ENCODE data around the gene PXMP2.
"Not testable (repeated sequence)": the region's sequence is repeated elsewhere in the genome, so short reads cannot be mapped to it uniquely, and the experiment has no call there.

The PXMP2 gene

DNA sequence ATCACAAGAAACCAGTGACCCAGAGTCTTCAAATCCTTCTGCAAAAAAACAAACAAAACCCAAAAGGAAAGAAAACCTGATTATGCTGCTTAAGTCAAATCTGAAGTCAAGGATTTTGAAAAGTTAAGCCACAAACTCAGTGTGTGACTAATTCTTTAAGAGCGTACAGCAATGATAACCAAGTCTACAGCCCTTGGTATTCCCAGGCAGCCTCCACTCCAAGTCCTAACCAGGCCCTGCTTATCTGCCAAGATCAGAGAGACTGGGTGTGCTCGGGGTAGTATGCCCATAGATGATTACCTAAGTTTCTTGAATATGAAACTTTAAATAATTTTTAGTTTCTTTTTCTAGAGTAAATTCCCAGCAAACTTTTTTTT is 36.4 kb downstream of the PXMP2 start:
- no peak for DNase-seq (ENCODE audit: low spot score)

DNA sequence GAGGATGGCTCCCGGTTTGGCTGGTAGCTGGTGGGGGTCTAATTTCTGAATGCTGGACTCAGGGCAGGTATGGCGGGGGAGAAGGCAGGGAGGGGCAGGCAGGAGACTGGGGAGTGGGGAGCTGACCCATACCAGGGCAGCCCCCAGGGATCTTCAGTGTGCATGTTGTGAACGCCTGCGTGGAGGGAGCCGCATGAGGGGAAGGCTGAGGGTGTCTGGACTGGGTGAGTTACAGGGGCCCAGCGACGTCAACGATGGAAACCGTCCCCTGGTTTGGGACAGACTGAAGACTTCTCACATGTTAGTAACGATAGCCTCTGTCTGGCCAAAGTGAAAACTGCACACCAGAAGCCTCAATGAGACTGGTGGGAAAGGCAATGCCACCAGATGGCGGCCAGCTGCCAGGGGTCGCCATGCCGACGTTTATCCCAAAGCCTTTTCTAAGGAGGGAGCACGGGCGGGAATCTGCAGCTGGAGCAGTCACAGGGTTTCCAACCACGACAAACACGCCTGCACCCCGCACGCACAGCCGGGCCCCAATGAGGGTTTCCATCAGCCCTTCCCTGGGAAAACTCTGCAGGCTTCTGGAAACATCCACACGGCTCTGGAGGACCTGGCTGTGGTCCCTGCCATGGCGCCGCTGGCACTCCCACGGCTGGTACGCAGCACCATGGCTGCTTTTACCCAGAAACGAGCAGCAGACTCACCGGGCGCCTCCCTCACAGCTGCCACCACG is 37.3 kb downstream of the PXMP2 start:
- DNase-seq (ENCODE audit: low spot score): no peak

DNA sequence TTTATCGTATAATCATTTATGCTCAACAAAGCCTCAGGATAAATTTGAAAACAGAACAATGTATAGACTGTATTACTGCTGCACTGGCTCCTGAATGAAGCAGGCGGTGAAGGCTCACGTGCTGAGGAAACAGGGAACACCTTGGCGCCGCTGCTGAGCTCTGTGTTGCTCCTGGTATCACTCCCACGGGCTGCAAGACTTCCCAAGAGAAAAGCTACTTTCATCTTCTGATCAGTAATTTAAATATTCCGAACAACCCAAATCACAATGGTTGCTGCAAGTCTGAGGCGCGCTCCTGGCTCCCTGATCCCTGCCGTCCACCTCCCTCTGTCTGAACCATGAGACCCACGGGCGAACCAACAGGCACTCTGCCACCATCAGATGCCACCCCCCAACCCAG is 39.0 kb downstream of the PXMP2 start:
- DNase-seq (ENCODE audit: low spot score): no peak

DNA sequence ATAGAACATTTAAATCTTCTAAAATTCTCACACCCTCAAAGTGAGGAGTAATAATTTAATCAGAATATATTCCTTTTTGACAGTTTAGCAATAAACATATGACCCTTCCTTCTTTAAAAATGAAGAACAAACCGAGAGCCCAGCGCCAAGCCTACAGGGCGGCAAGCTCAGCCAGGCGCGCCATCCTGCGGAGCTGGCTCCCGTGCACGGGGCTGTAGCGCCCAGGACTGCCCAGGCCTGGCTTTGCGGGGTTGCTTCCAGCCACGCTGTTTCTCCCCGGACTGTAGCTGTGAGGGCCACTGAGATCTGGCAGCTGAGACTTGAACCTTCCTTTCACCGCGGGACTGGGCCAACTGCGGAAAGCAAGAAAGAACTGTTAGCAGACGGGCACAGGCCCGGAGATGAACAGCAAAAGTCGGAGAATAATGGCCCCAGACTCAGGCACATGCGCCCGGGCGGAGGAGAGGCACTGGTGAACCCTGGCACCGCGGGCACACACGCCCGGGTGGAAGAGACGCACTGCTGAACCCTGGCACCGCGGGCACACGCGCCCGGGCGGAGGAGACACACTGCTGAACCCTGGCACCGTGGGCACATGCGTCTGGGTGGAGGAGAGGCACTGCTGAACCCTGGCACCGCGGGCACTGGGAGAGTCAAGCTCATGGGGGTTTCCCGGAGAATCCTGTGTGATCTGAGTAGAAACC is 39.9 kb downstream of the PXMP2 start:
- DNase-seq (ENCODE audit: low spot score): no peak

DNA sequence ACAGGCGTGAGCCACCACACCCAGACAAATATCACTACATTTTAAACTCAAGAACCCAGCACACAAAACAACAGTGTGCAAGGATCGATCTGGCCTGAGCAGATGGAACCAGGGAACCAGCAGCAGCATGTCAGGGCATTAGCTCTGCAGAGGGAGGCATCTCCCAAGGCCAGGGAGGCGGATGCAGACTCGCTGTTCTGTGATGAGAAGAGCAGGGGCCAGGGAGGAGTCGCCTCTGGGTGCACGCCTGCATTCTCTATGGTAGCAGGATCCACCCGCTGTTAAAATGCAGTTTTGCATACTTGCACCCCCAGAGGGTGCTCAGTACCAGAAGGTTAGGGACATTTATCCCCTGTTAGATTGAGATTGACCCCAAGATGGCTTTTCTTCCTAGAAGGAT is 41.1 kb downstream of the PXMP2 start:
- no peak for DNase-seq (ENCODE audit: low spot score)

DNA sequence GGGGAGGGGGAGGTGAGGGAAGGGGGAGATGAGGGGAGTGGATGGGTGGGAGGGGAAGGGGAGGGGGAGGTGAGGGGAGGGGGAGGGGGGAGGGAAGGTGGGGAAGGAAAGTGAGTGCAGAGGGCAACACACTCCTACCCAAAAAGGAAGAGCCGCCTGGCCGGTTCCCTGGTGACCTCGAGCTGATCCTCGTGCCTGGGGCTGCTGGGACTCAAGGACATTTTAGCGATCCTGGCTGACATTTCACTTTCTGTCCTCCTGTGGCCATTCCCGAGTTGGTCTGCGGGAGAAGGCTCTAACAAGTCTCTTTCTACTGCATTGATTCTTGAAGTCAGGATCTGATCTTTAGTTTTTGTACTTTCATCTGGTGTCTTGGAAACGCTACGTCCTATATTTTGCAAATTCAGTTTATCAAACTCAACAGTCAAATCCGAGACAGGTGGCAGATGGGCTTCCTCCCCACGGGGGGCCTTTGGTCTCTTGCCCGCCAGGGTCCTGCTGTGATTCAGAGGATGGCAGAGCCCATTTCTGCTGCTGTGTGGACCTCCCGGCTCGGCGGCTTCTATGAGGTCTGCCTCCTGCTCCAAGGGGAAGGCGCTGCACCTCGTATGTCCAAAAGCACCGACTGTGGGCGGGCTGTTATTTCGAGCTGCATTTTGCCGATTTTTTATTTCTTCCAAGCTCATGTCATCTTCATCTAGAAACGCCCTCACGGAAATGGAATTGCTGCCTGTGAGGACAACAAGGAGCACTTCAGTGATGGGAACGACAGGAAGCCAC is 42.3 kb downstream of the PXMP2 start:
- no peak for DNase-seq (ENCODE audit: low spot score)

DNA sequence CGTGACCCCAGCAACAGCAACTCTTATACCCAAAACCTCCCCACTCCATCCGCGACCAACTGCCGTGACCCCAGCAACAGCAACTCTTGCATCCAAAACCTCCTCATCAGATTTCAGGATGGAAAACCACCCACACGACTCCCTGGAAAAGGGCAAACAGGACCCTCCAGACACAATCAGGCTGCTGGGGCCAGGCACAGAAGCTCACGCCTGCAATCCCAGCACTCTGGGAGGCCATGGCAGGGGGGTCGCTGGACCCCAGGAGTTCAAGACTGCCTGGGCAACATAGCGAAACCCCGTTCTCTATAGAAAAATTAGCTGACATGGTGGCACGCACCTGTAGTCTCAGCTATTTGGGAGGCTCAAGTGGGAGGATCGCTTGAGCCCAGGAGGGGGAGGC is 43.0 kb downstream of the PXMP2 start:
- DNase-seq (ENCODE audit: low spot score): no peak

DNA sequence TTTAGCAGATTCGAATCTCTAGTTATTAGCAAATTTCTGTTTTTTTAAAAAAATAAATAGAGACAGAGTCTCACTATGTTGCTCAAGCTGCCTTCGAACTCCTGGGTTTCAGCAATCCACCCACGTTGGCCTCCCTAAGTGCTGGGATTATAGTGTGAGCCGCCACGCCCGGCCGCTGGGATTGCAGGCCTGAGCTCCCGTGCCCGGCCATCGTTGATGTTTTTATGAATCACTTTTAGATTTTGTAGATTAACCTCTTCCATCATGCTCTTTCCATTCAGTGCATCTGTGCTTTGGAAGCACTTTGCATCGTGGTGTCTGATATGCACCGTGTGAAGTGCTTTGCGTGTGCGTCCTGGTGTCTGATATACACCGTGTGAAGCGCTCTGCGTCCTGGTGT is 44.2 kb downstream of the PXMP2 start:
- no peak for DNase-seq (ENCODE audit: low spot score)

DNA sequence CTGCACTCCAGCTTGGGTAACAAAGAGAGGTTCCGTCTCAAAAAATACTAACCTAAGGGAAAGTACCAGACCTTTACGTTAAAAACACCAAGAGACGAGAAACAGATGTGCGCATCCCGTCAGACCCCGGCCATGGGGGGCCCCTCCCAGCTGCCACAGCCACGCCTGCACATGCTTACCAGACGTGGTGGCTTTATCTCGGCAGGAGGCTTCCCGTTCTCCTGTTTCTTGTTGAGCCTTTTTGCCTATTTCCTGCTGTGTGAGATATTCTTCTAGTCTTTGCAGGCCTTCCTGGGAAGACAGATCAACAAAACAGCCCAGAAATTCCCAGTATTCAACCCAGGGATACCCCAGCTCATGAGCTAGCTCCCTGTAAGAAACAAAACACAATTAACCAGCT is 46.8 kb downstream of the PXMP2 start:
- DNase-seq (ENCODE audit: low spot score): no peak

DNA sequence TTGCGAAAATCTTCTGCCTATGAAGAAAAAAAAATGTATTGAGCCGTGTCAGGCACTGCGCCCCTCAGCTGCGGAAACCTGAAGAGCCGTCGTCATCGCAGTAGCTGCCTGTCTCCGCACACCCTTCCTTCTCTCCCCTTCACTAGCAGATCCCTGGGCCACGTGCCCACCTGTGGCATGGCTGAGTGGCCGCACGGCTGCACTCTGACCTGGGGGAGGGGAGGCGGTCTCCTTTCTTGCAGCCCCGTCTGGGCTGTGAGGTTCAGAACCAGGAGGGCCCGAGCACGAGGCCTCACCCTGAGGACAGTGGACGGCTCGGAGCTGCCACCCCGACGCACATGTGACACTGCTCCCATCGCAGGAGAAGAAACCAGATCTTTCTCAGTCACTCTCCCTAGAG is 48.1 kb downstream of the PXMP2 start:
- DNase-seq (ENCODE audit: low spot score): no peak

DNA sequence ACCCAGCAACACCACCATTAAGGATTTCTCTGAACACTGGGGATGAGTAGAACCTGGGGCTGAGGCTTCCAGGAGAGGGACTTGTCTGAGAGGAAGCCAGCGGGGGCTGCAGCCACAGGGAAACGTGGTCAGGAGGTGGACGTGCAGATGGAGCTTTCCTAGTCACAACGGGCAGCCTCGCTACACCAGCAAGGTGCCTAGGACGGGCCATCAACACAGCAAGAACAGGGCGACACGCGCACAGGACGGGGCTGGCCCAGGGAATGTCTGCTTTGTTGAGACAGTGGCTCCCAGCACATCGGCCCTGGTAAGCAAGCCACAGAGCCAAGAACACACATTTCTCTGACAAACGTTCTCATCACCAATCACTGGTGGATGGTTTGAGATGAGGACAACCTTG is 49.0 kb downstream of the PXMP2 start:
- no peak for DNase-seq (ENCODE audit: low spot score)

DNA sequence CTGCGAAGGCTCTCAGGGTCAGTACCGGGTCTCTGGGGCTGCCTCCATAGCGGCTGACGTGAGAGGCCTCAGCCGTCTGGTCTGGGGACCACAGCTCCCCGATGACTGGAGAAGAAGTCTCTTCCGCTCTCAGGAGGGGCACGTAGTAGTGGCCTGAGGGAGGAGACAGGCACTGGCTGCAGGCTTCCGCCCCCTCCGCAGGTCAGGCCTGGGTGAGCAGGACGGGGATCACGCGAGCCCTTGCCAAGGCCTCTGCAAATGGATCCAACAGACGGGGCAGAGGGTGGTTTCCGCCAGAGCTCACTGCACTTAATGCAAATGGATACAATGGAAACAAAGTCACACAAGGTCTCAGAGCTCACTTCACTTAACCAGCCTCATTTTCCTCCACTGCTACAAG is 49.5 kb downstream of the PXMP2 start:
- no peak for DNase-seq (ENCODE audit: low spot score)

DNA sequence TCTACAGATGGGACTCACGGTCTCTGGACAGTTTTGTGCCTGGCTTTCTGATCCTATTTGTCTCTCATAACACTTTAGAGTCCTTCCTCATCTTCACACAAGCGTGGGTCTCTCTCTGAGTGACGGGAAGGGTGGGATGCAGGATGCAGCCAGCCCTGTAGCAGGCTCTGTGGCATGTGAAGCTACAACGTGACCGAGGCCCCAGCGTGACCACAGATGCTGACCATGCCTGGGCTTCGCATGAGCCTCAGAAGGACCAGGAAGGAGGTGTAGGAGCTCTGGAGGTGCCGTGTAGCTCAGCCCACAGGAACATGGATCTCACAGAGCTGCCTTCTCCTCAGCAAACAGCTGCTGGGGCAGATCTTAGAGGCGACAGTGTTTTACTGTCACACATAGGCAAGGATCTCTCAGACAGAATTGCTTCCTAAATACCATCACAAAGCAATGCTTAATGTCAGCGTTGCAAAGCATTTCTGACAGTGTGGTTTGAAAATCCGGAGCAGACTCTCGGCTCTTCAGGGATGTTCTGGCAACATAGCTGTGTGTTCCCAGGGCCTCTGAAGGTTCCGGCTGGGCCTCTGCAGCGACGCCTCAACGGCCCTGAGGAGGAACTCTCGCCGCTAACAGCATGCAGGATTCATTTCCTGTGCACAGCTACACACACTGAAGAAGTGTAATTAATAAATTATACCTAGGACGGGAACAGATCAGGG is 52.4 kb downstream of the PXMP2 start:
- no peak for DNase-seq (ENCODE audit: low spot score)

DNA sequence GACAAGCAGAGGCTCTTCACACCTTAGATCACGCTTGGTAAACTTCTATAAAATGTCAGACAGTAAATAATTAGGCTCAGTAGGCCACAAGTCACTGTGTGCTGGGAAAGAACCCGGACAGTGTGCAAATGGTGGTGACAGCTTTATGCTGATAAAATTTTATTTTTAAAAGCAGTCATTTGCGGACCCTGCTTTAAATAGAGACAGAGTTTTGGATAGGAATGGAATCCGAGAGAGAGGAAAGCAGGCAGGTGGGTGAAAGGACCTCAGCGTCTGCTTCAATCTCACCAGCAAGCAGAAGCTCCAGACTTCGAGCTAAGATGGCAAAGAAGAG is 52.9 kb downstream of the PXMP2 start:
- no peak for DNase-seq (ENCODE audit: low spot score)

DNA sequence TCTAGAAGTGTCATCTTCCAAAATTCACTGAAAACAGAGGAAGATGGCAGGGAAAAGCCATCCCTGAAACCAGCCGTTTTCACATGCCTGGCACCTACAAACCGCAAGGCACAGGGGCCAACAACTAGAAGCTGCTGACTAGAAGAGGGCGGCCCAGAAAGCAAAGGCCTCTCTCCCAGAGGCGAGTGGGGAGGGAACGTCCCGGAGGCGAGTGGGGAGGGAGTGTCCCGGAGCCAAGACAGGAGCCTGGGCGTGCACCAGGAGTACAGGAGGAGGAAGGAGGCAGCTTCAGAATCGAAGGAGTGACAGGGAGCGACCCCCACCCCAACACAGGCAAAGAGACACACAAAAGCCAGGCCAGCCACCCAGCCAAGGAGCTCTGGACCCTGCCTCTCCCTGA is 53.3 kb downstream of the PXMP2 start:
- DNase-seq (ENCODE audit: low spot score): no peak

DNA sequence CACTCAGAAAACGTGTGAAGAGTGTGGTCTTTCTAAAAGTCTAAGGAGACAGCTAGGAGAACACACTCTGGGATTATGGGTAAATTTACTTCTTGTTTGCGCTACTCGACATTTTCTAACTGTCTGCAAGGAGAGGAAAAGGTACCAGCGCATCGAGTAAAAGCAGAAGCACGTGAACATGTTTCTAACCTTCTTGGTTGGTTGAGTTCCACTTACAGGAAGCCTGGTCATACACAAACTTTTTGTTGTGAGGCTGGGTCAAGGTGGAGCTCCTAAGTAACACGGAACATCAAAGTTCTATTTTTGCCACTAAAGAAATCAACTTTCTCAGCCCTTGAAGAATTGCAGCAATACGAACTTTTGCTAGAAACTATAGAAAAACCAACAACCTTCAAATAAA is 54.2 kb downstream of the PXMP2 start:
- no peak for DNase-seq (ENCODE audit: low spot score)

DNA sequence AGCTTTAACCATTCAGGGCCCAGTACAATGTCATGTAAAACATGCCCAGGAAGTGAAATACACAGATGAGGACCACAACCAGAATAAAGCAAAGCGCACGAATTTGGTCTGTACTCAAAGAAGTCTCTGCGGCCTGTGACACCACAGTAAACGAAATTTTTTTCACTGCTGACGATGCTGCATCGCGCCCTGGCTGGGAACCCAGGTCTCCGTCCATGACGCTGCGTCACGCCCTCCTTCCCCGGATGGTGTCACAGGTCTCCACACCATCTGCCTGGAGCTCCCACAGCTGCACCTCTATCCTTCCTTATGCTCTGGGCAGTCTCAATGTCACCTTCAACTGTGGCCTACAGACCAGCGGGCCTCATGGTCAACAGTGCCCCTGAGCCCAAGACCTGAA is 56.4 kb downstream of the PXMP2 start:
- DNase-seq (ENCODE audit: low spot score): no peak

DNA sequence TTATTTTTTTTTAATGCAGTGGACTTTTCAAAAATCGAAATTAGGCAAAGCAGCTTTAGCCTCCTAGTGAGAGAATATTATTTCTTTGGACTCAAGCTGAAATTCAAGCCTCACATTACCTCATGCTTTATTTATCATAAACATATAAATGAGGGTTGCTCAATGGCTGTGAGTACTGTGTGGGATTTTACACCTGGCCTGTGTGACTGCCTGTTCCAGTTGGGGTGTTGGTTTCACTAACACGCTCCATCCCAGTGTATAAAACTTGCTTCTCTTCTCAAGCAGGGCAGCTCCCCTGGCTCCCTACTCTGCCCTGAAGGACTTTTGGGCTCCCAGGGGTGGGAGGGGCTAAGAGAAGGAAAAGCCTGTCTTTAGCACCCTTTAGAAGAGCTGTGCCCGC is 59.2 kb downstream of the PXMP2 start:
- DNase-seq (ENCODE audit: low spot score): no peak

DNA sequence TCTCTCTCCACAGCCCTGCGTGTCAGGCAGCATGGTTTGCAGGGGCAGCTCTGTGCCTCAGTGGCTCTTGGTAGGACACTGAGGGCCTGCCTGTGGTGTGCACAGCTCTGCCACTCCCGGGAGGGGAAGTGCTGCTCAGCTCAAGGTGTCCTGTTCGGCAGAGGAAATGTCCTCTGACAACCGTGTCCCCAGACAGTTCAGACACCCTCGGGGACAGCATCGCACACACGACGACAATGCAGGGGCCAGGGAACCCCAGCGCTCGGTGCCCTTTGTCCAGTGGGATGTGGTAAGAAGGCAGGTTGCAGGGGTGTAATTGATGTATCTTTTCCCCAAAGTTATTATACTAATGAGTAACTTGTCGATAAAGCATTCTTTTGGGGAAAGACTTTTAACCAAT is 60.0 kb downstream of the PXMP2 start:
- no peak for DNase-seq (ENCODE audit: low spot score)

DNA sequence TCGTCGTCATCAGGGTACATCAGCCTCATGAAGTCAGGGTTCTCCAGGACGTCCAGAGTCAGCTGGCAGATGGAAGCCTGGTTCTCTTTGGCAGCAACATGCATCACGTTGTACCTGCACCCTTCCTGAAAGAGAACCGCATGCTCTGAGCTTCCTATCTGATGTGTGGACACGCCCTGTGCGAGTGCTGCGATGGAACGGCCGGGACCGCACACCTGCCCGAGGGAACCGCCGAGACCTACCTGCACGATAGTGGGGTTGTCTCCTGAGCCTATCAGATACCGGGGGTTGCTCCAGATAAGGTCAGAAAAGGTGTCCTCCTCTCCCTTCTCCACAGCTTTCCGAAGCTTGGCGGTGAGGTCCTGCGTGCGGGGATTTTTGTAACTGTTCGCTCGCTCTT is 60.5 kb downstream of the PXMP2 start:
- DNase-seq (ENCODE audit: low spot score): no peak

DNA sequence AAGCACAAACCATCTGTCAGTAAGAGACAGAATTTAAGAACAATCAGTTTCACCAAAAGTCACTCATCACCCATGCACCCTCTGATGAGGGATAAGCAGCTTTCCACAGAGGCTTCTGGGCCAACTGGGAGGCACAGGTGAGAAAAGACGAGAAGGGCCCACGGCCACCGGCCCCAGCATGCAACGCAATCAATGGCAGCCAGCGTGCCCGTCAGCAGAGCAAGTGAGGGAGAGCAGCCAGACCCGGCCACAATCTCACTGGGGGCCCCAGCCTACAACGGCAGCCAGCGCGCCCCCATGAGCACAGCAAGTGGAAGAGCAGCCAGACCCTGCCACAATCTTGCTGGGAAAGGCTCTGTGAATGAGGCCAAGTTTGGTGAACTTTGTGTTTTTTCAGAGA is 60.9 kb downstream of the PXMP2 start:
- DNase-seq (ENCODE audit: low spot score): no peak

DNA sequence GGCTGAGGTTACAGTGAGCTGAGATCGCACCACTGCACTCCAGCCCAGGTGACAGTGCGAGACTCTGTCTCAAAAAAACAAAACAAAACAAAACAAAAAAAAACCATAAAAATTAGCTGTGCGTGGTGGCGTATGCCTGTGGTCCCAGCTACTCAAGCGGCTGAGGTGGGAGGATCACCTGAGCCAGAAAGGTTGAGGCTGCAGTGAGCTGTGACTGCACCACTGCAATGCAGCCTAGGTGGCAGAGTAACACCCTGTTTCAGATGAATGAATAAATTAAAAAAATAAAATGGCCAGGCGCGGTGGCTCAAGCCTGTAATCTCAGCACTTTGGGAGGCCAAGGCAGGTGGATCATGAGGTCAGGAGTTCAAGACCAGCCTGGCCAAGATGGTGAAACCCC is 66.3 kb downstream of the PXMP2 start:
- DNase-seq (ENCODE audit: low spot score): not testable (repeated sequence)
